Coronary artery (tissue), 2 donors: ENCODE data around the gene DNAJC11.
A peak's percentile ranks its signal among the peaks of the same experiment; 100 is the strongest.

Source experiments
- DNase-seq: peaks from one replicate; pipeline ENCODE4 v3.0.0-alpha.2; 2017; ENCODE audit warnings: low spot score
- H3K27ac ChIP-seq, 2 donors: fragments of 200-600 bp; sonication (generic); one replicate each; pipeline ENCODE4 v1.5.1; 2016 to 2019
- H3K4me3 ChIP-seq: fragments of 200-600 bp; sonication (generic); 2 replicates; pipeline ENCODE4 v1.5.1; 2016; ENCODE audit warnings: mild to moderate bottlenecking, moderate library complexity
- CTCF ChIP-seq: fragments of 200-600 bp; sonication (generic); IDR thresholded peaks from one replicate; pipeline ENCODE4 v1.5.1; 2019; ENCODE audit warnings: antibody characterized with exemption

DNAJC11 gene

GRCh38 chr1:6619045-6619444 lies 82.6 kb downstream of the DNAJC11 start:
- Histone ChIP-seq H3K4me3 (no peak overlapping the region), H3K27ac (no peak overlapping the region)
- DNase-seq = no peak
- no peak for TF ChIP-seq CTCF

GRCh38 chr1:6614929-6615785 lies 86.5 kb downstream of the DNAJC11 start:
- Histone ChIP-seq H3K4me3 (peak overlapping the region; percentile 100), H3K27ac (peak overlapping the region; percentile 95 to 99)
- TF ChIP-seq CTCF = no peak
- DNase-seq = no peak

- no peak for TF ChIP-seq CTCF
- DNase-seq = no peak
- Histone ChIP-seq H3K27ac (peak overlapping the region; percentile 95 to 99), H3K4me3 (peak overlapping the region; percentile 100)
Observed at GRCh38 chr1:6614019-6614928, 87.3 kb downstream of the DNAJC11 start.

GRCh38 chr1:6613361-6614018 lies 88.1 kb downstream of the DNAJC11 start, which contains the start of gene PHF13:
PHF13 (plus strand) TSS chr1:6613731; CDS start chr1:6614067, 336 bp downstream.
- no peak for TF ChIP-seq CTCF
- peak; percentile 100 for DNase-seq
- H3K27ac ChIP-seq = peak within 1 kb of the TSS; percentile 95 to 99
- H3K4me3 ChIP-seq = peak within 1 kb of the TSS; percentile 100

- no peak for TF ChIP-seq CTCF
- Histone ChIP-seq H3K4me3 (peak overlapping the region; percentile 100), H3K27ac (peak overlapping the region; percentile 89 to 99)
- DNase-seq = no peak
Observed at GRCh38 chr1:6612641-6613360, 88.8 kb downstream of the DNAJC11 start.

GRCh38 chr1:6603915-6604558 lies 97.6 kb downstream of the DNAJC11 start:
- Histone ChIP-seq H3K4me3 (peak overlapping the region; percentile 96), H3K27ac (peak overlapping the region; percentile 90 to 98)
- DNase-seq = peak; percentile 96
- TF ChIP-seq CTCF = no peak
